CD4-positive, alpha-beta T cell treated with Interferon alpha-2 for 1 hour (primary cell): Measurements from ENCODE around the gene ANKRD34A.
A peak's percentile ranks its signal among the peaks of the same experiment; 100 is the strongest.

Source experiments
- DNase-seq, 2 donors: peaks; one replicate each; pipeline ENCODE4 v3.0.0-alpha.2; 2020 to 2022

ANKRD34A gene

DNA sequence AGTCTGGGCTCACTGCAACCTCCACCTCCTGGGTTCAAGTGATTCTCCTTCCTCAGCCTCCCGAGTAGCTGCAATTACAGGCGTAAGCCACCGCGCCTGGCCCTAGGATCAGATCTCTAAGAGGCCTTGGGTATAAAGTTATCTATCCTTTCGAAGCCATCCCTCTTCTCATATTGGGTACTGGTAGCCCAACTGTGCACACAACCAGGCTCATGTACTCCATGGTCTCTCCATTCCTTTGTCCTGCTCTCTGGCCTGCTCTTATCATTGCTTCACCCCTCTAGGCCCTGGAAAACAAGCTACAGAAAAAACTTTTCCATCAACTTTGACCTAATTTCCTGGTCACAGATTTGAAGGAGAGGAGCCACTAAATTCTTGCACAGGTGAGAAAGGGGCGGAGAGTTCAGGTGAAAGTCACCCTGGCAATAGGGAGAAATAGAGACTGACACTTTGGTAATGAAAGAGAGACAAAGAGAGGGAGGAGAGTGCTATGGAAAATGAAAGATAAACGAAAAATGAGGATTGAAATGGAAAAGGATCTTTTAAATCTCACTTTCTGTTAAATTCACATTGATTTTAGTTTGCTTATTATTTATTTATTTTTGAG is 26.0 kb upstream of the ANKRD34A start:
- peak in 1 of 2 donors; percentile 50 for DNase-seq

GRCh38 chr1:145988773-145989172 is 24.4 kb upstream of the ANKRD34A start:
- DNase-seq: peak in 1 of 2 donors; percentile 46

- no peak for DNase-seq
Measured at GRCh38 chr1:145987926-145988325, 23.6 kb upstream of the ANKRD34A start.

GRCh38 chr1:145986551-145986950 is 22.2 kb upstream of the ANKRD34A start:
- no peak for DNase-seq

DNA sequence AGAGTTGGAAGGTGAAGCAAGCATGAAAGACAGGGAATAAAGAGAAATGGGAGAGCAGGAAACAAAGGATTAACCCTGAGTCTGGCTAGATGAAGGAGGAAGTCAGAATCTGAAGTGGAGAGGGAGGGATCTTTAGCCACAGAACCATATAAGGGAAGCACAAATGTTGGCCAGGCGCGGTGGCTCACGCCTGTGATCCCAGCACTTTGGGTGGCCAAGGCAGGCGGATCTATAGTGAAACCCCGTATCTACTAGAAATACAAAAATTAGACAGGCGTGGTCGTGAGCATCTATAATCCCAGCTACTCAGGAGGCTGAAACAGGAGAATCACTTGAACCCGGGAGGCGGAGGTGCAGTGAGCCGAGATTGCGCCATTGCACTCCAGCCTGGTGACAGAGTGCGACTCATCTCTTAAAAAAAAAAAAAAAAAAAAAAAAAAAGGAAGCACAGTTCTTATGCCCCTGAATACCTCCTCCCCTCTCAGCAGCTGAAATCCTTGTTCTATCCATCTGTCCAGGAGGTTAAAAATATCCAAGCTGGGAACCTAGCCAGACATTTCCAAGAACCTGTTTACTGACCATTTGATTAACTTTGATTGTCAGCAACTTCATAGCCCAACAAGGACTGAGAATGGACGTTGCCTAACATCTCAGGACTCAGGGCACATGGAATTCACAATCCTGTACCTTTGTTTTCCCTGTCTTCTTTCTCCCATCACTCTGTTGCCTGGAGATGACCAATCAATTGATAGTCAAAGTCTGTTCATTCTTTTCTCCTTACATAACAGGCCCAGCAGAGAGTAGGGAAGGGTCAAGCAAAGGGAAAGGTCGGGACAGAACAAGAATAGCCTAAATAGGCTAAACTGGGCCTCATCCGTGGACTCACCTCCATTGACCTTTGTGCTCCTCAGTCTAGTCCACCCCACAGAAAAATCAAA is 21.4 kb upstream of the ANKRD34A start:
- DNase-seq: peak in 1 of 2 donors; percentile 27

GRCh38 chr1:145985129-145985501 is 20.7 kb upstream of the ANKRD34A start:
- no peak for DNase-seq

DNA sequence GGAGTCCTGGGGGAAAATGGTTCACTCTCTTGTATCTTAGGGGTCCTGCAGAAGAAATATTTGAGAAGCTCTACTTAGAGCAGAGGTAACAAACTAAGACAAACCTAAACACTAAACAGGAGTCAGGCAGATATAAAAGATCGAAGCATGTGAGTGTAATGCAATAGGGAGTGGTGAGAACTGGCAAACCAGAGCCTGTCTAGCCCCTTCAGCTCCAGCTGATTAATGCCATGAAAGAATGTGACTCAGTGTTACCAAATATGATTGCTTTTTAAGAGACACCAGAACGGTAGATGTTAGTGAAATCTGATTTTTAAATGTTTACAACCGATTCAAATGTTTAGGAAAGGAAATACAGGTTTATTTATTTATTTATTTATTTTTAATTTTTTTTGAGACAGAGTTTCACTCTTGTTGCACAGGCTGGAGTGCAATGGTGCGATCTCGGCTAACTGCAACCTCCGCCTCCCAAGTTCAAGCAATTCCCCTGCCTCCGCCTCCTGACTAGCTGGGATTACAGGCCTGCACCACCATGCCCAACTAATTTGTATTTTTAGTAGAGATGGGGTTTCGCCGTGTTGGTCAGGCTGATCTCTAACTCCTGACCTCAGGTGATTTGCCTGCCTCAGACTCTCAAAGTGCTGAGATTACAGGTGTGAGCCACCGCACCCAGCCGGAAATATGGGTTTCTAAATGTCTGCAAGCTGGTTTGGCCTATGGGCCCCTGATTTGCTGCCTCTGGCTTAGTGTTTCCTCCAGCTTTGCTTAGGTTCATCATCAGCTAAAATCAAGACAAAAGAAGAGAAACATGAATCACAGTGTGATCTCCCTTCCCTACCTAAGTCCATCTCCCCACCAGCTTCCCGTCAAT is 19.8 kb upstream of the ANKRD34A start:
- DNase-seq: peak in 1 of 2 donors; percentile 57

- no peak for DNase-seq
Measured at GRCh38 chr1:145983206-145983675, 18.9 kb upstream of the ANKRD34A start.

GRCh38 chr1:145982010-145982723 is 17.8 kb upstream of the ANKRD34A start:
- no peak for DNase-seq

DNA sequence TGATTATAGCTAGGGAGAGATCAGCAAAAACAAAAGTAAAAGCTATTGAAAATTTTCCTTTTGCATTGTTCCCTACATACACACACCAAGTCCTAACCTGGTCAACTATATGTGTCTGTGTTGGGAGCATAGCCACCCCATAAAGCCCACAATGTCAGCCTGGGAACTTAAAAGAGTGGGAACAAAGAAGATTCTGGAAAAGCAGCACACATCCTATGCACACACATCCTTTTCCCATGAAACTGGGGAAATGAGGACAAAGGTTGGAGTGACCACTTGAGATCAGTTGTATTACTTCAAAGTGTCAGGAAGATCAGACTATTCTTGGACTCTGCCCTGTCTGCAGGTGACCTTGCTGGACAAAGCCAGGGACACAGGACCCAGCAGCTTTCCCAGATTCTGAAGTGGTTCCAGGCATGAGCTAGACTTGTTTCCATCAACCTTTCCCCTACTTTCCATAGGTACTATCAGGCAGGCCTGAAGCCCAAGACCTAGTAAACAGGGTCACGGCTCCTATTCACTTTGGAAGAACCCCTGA is 16.2 kb upstream of the ANKRD34A start:
- no peak for DNase-seq

GRCh38 chr1:145979746-145980456 is 15.5 kb upstream of the ANKRD34A start:
- DNase-seq: peak; percentile 56 to 70

GRCh38 chr1:145978854-145979745 is 14.7 kb upstream of the ANKRD34A start:
- peak; percentile 93 to 94 for DNase-seq

- DNase-seq: no peak
Measured at GRCh38 chr1:145978471-145978853, 14.1 kb upstream of the ANKRD34A start.

DNA sequence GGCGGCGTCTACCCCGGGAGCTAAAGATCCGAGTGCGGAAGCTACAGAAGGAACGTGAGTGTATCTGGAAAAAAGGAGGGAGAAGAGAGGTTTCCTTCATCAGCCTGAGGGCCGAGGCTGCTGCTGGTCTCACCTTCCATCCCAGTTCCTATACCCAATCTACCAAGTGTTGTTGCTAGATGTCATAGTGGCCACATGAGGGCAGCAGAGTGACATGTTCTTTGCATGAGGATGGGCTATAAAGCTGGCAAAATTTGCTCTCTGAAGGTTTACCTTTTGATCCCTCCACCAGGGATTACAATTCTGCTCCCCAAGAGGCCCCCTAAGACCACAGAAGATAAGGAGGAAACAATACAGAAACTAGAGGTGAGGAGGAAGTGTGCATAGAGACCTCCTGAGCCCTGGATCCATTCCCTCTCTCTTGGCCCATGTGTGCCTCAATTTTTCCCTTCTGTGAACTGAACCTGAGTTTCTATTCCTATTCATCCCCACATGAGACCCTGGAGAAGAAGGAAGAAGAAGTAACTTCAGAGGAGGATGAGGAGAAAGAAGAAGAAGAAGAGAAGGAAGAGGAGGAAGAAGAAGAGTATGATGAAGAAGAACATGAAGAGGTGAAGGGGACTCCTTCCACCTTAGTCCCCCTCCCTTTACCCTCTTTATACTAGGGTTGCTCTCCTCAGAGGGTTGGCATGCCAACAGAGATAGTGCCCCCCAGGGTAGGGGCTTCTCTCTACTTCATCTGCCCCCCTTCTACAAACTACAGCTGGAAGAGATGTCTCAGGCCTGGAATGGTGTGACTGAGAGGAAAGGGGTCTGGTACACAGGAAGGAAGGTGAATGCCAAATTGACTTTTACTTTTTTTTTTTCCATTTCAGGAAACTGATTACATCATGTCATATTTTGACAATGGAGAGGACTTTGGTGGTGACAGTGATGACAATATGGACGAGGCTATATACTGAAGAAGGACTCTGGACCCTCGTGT is 13.4 kb upstream of the ANKRD34A start:
- peak; percentile 85 to 88 for DNase-seq

GRCh38 chr1:145977016-145977415 is 12.6 kb upstream of the ANKRD34A start:
- no peak for DNase-seq

- no peak for DNase-seq
Measured at GRCh38 chr1:145975216-145975615, 10.8 kb upstream of the ANKRD34A start.

DNA sequence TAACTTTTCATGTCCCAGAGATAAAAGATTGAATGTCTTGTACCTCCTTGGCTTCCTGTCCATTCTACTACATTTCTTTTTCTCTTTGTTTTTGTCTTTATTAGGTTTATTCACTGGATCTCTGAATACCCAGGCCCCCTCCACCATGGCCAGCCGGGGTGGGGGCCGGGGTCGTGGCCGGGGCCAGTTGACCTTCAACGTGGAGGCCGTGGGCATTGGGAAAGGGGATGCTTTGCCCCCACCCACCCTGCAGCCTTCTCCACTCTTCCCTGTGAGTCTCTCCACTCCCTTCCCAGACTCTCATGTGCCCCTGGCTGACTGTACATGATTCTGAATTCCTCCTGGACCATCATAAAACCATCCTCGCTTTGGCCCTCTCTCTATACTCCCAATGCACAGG is 10.3 kb upstream of the ANKRD34A start:
- DNase-seq: no peak

DNA sequence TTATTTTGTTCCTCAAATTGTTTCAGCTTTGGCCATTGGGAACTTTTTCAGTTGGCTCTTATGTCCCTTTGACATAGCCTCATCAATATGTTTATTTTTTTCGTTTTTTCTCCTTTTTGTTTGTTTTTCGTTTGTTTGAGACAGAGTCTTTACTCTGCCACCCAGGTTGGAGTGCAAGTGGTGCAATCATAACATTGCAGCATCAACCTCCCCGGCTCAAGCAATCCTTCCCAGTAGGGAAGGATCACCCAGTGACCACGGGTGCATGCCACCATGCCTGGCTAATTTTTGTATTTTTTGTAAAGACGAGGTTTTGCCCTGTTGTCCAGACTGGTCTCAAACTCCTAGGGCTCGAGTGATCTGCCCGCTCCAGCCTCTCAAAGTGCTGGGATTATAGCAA is 8.2 kb upstream of the ANKRD34A start:
- DNase-seq: no peak

GRCh38 chr1:145967288-145967687 is 2.9 kb upstream of the ANKRD34A start:
- DNase-seq: no peak
